NCI-H2107 treated with DMSO at 0.1 percent for 48 hours (cell line): ENCODE results near the gene POU4F3.
A peak's percentile ranks its signal among the peaks of the same experiment; 100 is the strongest.
"Not testable (repeated sequence)": the region's sequence is repeated elsewhere in the genome, so short reads cannot be mapped to it uniquely, and the experiment has no call there.

Experiments
- DNase-seq: peaks from one replicate; lab custom pipeline; 2025; ENCODE audit not compliant: unreplicated experiment; lab: John Stamatoyannopoulos, UW

Gene POU4F3

GRCh38 chr5:146338774-146339714 is at the start of gene POU4F3:
Gene POU4F3, plus strand, starts transcription at chr5:146338839. Its CDS starts 274 bp downstream, at chr5:146339113.
- DNase-seq: no peak

- DNase-seq: no peak
These were observed 48.3 kb upstream of the POU4F3 start for GRCh38 chr5:146290318-146290717.

- DNase-seq: no peak
These were observed 47.1 kb upstream of the POU4F3 start for GRCh38 chr5:146291421-146292074.

- no peak for DNase-seq
These were observed 42.4 kb upstream of the POU4F3 start for GRCh38 chr5:146296245-146296644.

GRCh38 chr5:146298920-146299319 is 39.7 kb upstream of the POU4F3 start:
- not testable (repeated sequence) for DNase-seq

GRCh38 chr5:146301626-146302025 is 37.0 kb upstream of the POU4F3 start:
- no peak for DNase-seq

GRCh38 chr5:146302406-146302805 is 36.2 kb upstream of the POU4F3 start:
- no peak for DNase-seq

GRCh38 chr5:146306838-146307237 is 31.8 kb upstream of the POU4F3 start:
- no peak for DNase-seq

- DNase-seq: no peak
These were observed 30.8 kb upstream of the POU4F3 start for GRCh38 chr5:146307796-146308195.

GRCh38 chr5:146310540-146310939 is 28.1 kb upstream of the POU4F3 start:
- no peak for DNase-seq

- DNase-seq: no peak
These were observed 27.4 kb upstream of the POU4F3 start for GRCh38 chr5:146311278-146311677.

- peak; percentile 19 for DNase-seq
These were observed 25.6 kb upstream of the POU4F3 start for GRCh38 chr5:146313027-146313426.

GRCh38 chr5:146321571-146321970 is 17.1 kb upstream of the POU4F3 start:
- no peak for DNase-seq

GRCh38 chr5:146327257-146327870 is 11.3 kb upstream of the POU4F3 start:
- no peak for DNase-seq

GRCh38 chr5:146327989-146328388 is 10.7 kb upstream of the POU4F3 start:
- DNase-seq: no peak

GRCh38 chr5:146329697-146330096 is 8.9 kb upstream of the POU4F3 start:
- DNase-seq: no peak

GRCh38 chr5:146331423-146331822 is 7.2 kb upstream of the POU4F3 start:
- DNase-seq: no peak

GRCh38 chr5:146334074-146334533 is 4.5 kb upstream of the POU4F3 start:
- peak; percentile 17 for DNase-seq

- no peak for DNase-seq
These were observed 2.4 kb upstream of the POU4F3 start for GRCh38 chr5:146336197-146336596.

- DNase-seq: no peak
These were observed 1.3 kb upstream of the POU4F3 start for GRCh38 chr5:146337264-146337904.

GRCh38 chr5:146337928-146338327 is 711 bp upstream of the POU4F3 start:
- DNase-seq: no peak
